Measurements from ENCODE around the gene EZH2. TPM values are rescaled to one million over a fixed set of nuclear protein-coding genes. Genes with fewer than 3 reads are reported as not detected.

EZH2 gene
- total RNA-seq, 2 experiments from 2014 or later = 45.5 to 72.2 TPM

- peak overlapping the region; percentile 28 for H3K4me2 ChIP-seq (ENCODE audit: low read length)
- no peaks in the 10 kb centered on the region for H3K79me2 ChIP-seq (ENCODE audit: insufficient read depth, low read depth, low read length)
- no peak overlapping the region for H2AFZ ChIP-seq (ENCODE audit: low read length)
- no peak overlapping the region for H3K4me3 ChIP-seq (ENCODE audit: low read depth, low read length, poor library complexity, severe bottlenecking)
- no peak overlapping the region for H3K27ac ChIP-seq (ENCODE audit: low read depth, low read length, poor library complexity, severe bottlenecking)
- no peaks in the 10 kb centered on the region for H3K9me3 ChIP-seq (ENCODE audit: low read length)
- CTCF ChIA-PET (ENCODE audit: unreplicated experiment) = interaction anchor here (0.6 kb wide), 1 partner anchor 63 kb away, joined by 3 read pairs; no protein-coding TSS in a partner anchor
- H3K4me1 ChIP-seq (ENCODE audit: insufficient read depth, low read length, poor library complexity, severe bottlenecking) = peaks cover 33% of the 10 kb centered on the region
- H3K36me3 ChIP-seq (ENCODE audit: insufficient read depth, low read length) = no peaks in the 10 kb centered on the region
- BruUV-seq (replicated peaks) = no TSS peak
- no peaks in the 10 kb centered on the region for H3K9me2 ChIP-seq (ENCODE audit: insufficient read depth, low read length)
- H4K20me1 ChIP-seq (ENCODE audit: insufficient read depth, low read length) = no peaks in the 10 kb centered on the region
- DNase-seq (ENCODE audit: low spot score) = peak; percentile 19
- intact Hi-C loops (cut with micrococcal nuclease; ENCODE audit: unreplicated experiment) = no loop called here
- POLR2A ChIA-PET = interaction anchor here (0.7 to 1.5 kb wide), 6 partner anchors 23 to 872 kb away, joined by 3 to 6 read pairs (median 4); no protein-coding TSS in a partner anchor
- TF ChIP-seq EZH2phosphoT487 (IDR thresholded peaks at IDR 0.05; ENCODE audit: borderline replicate concordance, low read depth, low read length) = no peak
- no peak for TF ChIP-seq CTCF (conservative IDR thresholded peaks at IDR 0.05; ENCODE audit: low read length)
These were observed 28.9 kb upstream of the EZH2 start for GRCh38 chr7:148912758-148913541.

GRCh38 chr7:148912151-148912550, 28.1 kb upstream of the EZH2 start:
- Histone ChIP-seq H3K4me3 (ENCODE audit: low read depth, low read length, poor library complexity, severe bottlenecking) (no peak overlapping the region), H3K9me2 (ENCODE audit: insufficient read depth, low read length) (no peaks in the 10 kb centered on the region), H3K27ac (ENCODE audit: low read depth, low read length, poor library complexity, severe bottlenecking) (no peak overlapping the region), H3K4me1 (ENCODE audit: insufficient read depth, low read length, poor library complexity, severe bottlenecking) (peaks cover 33% of the 10 kb centered on the region), H2AFZ (ENCODE audit: low read length) (no peak overlapping the region), H3K4me2 (ENCODE audit: low read length) (no peak overlapping the region), H3K36me3 (ENCODE audit: insufficient read depth, low read length) (no peaks in the 10 kb centered on the region), H4K20me1 (ENCODE audit: insufficient read depth, low read length) (no peaks in the 10 kb centered on the region), H3K79me2 (ENCODE audit: insufficient read depth, low read depth, low read length) (no peaks in the 10 kb centered on the region), H3K9me3 (ENCODE audit: low read length) (no peaks in the 10 kb centered on the region)
- TF ChIP-seq CTCF (conservative IDR thresholded peaks at IDR 0.05; ENCODE audit: low read length) = no peak
- TF ChIP-seq EZH2phosphoT487 (IDR thresholded peaks at IDR 0.05; ENCODE audit: borderline replicate concordance, low read depth, low read length) = no peak
- no TSS peak for BruUV-seq (replicated peaks)
- intact Hi-C loops (cut with micrococcal nuclease; ENCODE audit: unreplicated experiment) = no loop called here
- POLR2A ChIA-PET = interaction anchor here (0.8 to 1.5 kb wide), 4 partner anchors 23 to 201 kb away, joined by 3 to 6 read pairs (median 4); no protein-coding TSS in a partner anchor
- DNase-seq (ENCODE audit: low spot score) = no peak
- CTCF ChIA-PET (ENCODE audit: unreplicated experiment) = no interaction called here

- Histone ChIP-seq H4K20me1 (ENCODE audit: insufficient read depth, low read length) (no peaks in the 10 kb centered on the region), H3K9me2 (ENCODE audit: insufficient read depth, low read length) (no peaks in the 10 kb centered on the region), H3K27ac (ENCODE audit: low read depth, low read length, poor library complexity, severe bottlenecking) (no peak overlapping the region), H3K79me2 (ENCODE audit: insufficient read depth, low read depth, low read length) (no peaks in the 10 kb centered on the region), H3K36me3 (ENCODE audit: insufficient read depth, low read length) (no peaks in the 10 kb centered on the region), H3K4me2 (ENCODE audit: low read length) (no peak overlapping the region), H3K9me3 (ENCODE audit: low read length) (no peaks in the 10 kb centered on the region), H2AFZ (ENCODE audit: low read length) (no peak overlapping the region), H3K4me1 (ENCODE audit: insufficient read depth, low read length, poor library complexity, severe bottlenecking) (peaks cover 33% of the 10 kb centered on the region), H3K4me3 (ENCODE audit: low read depth, low read length, poor library complexity, severe bottlenecking) (no peak overlapping the region)
- no peak for TF ChIP-seq EZH2phosphoT487 (IDR thresholded peaks at IDR 0.05; ENCODE audit: borderline replicate concordance, low read depth, low read length)
- TF ChIP-seq CTCF (conservative IDR thresholded peaks at IDR 0.05; ENCODE audit: low read length) = no peak
- ChIA-PET CTCF (ENCODE audit: unreplicated experiment) (no interaction called here), POLR2A (no interaction called here)
- BruUV-seq (replicated peaks) = no TSS peak
- intact Hi-C loops (cut with micrococcal nuclease; ENCODE audit: unreplicated experiment) = no loop called here
- DNase-seq (ENCODE audit: low spot score) = no peak
These were observed 27.5 kb upstream of the EZH2 start for GRCh38 chr7:148911626-148912025.

Data from OCI-LY7 (cell line).